ENCODE results near the gene MAP2K5. TPM values are rescaled to one million over a fixed set of nuclear protein-coding genes. Genes with fewer than 3 reads are reported as not detected.

Gene MAP2K5
- total RNA-seq, 1 experiment from 2014 or later: 15.0 TPM

- no peak for TF ChIP-seq CTCF (conservative IDR thresholded peaks at IDR 0.05)
- no peaks in the 10 kb centered on the region for H4K20me1 ChIP-seq (ENCODE audit: control insufficient read depth, insufficient read depth, insufficient read length)
- H3K36me3 Mint-ChIP-seq (ENCODE audit: insufficient read depth in 1 of 3, low read depth in 3 of 3): peaks cover 0 to 13% (median 9%) of the 10 kb centered on the region in 3 experiments; a peak in 2 of 7 replicates
- H3K9me3 Mint-ChIP-seq: no peaks in the 10 kb centered on the region
- no peak overlapping the region for H2AK5ac ChIP-seq (ENCODE audit: insufficient read length, low read length)
- H3T11ph ChIP-seq (ENCODE audit: low read length): no peak overlapping the region
- H3K23ac ChIP-seq (ENCODE audit: insufficient read length, low read depth, low read length): no peak overlapping the region
- no peak overlapping the region for H2BK20ac ChIP-seq (ENCODE audit: low read depth, low read length, poor library complexity, severe bottlenecking)
- no peak overlapping the region for H2BK5ac ChIP-seq (ENCODE audit: insufficient read length, low read length)
- H4K5ac ChIP-seq (ENCODE audit: insufficient read length, low read depth, low read length): no peak overlapping the region
- H2BK120ac ChIP-seq (ENCODE audit: low read depth, low read length, poor library complexity, severe bottlenecking): no peak overlapping the region
- no peak overlapping the region for H3K4me2 ChIP-seq (ENCODE audit: insufficient read depth, insufficient read length, low read length)
- H3K4me1 Mint-ChIP-seq: peaks cover 34 to 35% of the 10 kb centered on the region in 2 experiments
- H4K8ac ChIP-seq (replicated peaks; ENCODE audit: insufficient read length, low read depth, low read length): no peak overlapping the region
- no peaks in the 10 kb centered on the region for H3K79me1 ChIP-seq (ENCODE audit: insufficient read depth, low read depth, low read length, poor library complexity, severe bottlenecking)
- H3K27ac Mint-ChIP-seq: no peak overlapping the region
- no peak overlapping the region for H2BK12ac ChIP-seq (ENCODE audit: insufficient read length, low read depth, low read length)
- H3K4me3 Mint-ChIP-seq: no peak overlapping the region; a peak in 1 of 5 replicates
- H3K23me2 ChIP-seq (ENCODE audit: insufficient read length, low read depth, low read length, poor library complexity, severe bottlenecking): peaks cover 10% of the 10 kb centered on the region
- no peak for DNase-seq
- peaks cover 4% of the 10 kb centered on the region; the same call in 1 of the 2 replicates for H3K4me1 ChIP-seq (ENCODE audit: insufficient read depth, low read length)
- no peaks in the 10 kb centered on the region for H3K9me3 ChIP-seq (ENCODE audit: control insufficient read depth, low read depth, low read length)
- H3K79me2 ChIP-seq (ENCODE audit: insufficient read depth, low read length): no peaks in the 10 kb centered on the region
- no peak overlapping the region for H4K91ac ChIP-seq (ENCODE audit: insufficient read length, low read depth, low read length)
- no peaks in the 10 kb centered on the region for H3K27me3 ChIP-seq (ENCODE audit: insufficient read depth, low read length)
- H3K27ac ChIP-seq (ENCODE audit: insufficient read length, low read depth, low read length): no peak overlapping the region
- no peak overlapping the region for H3K9ac ChIP-seq (ENCODE audit: extremely low read depth, insufficient read length, low read length)
- H3K18ac ChIP-seq (ENCODE audit: insufficient read length, low read depth, low read length): no peak overlapping the region
- no peak overlapping the region for H3K56ac ChIP-seq (ENCODE audit: insufficient read length, low read depth, low read length)
- H3K27me3 Mint-ChIP-seq (ENCODE audit: low read depth): peaks cover 4% of the 10 kb centered on the region; the same call in 1 of the 2 replicates
- no CpG with 5 or more reads among the region's 3 CpGs for WGBS (ENCODE audit: extremely low coverage, insufficient read length, low lambda C conversion rate)
- H2BK15ac ChIP-seq (ENCODE audit: low read depth, low read length): no peak overlapping the region
- no peak overlapping the region for H3K4ac ChIP-seq (ENCODE audit: low read depth, low read length)
- H2AFZ ChIP-seq (ENCODE audit: low read length): no peak overlapping the region
- H3K14ac ChIP-seq (ENCODE audit: insufficient read depth, low read length): no peak overlapping the region
Measured at GRCh38 chr15:67544475-67544874, 2.0 kb downstream of the MAP2K5 start.
